Liver (tissue), 9 donors: ENCODE results near the gene CACNA1E. TPM values are rescaled to one million over a fixed set of nuclear protein-coding genes. Genes with fewer than 3 reads are reported as not detected.

Source experiments
- DNase-seq: peaks from one replicate; pipeline ENCODE4 v3.0.0-alpha.2; 2017; ENCODE audit warnings: low spot score
- H3K27ac ChIP-seq, 2 donors: one replicate each; pipeline ENCODE4 v1.7.0; 2013; ENCODE audit warnings: inconsistent platforms in 2 of 2, low read length in 2 of 2, control low read depth in 1 of 2, low read depth in 1 of 2, mild to moderate bottlenecking in 1 of 2
- H3K27me3 ChIP-seq, 4 donors: one replicate each; pipeline versions ENCODE4 v1.6.1 to v1.7.0; 2013; ENCODE audit warnings: low read length in 3 of 4, inconsistent platforms in 1 of 4, mild to moderate bottlenecking in 1 of 4, moderate library complexity in 1 of 4; ENCODE audit not compliant: control insufficient read depth in 4 of 4, insufficient read depth in 4 of 4
- H3K36me3 ChIP-seq, 4 donors: one replicate each; pipeline versions ENCODE4 v1.6.1 to v1.7.0; 2013; ENCODE audit warnings: low read length in 3 of 4, mild to moderate bottlenecking in 3 of 4, low read depth in 1 of 4, moderate library complexity in 1 of 4; ENCODE audit not compliant: control insufficient read depth in 4 of 4, insufficient read depth in 3 of 4
- H3K4me1 ChIP-seq, 4 donors: one replicate each; pipeline versions ENCODE4 v1.6.1 to v1.7.0; 2013; ENCODE audit warnings: low read length in 3 of 4, mild to moderate bottlenecking in 3 of 4, moderate library complexity in 1 of 4; ENCODE audit not compliant: control insufficient read depth in 4 of 4, insufficient read depth in 4 of 4
- H3K4me3 ChIP-seq, 3 donors: one replicate each; pipeline versions ENCODE4 v1.6.1 to v1.7.0; 2013; ENCODE audit warnings: low read length in 3 of 3, control low read depth in 1 of 3, low read depth in 1 of 3, mild to moderate bottlenecking in 1 of 3
- H3K9ac ChIP-seq, 2 donors: one replicate each; pipeline ENCODE4 v1.7.0; 2013; ENCODE audit warnings: low read length in 2 of 2, mild to moderate bottlenecking in 2 of 2, moderate library complexity in 2 of 2, control low read depth in 1 of 2, low read depth in 1 of 2
- H3K9me3 ChIP-seq, 4 donors: one replicate each; pipeline versions ENCODE4 v1.6.1 to v1.7.0; 2013; ENCODE audit warnings: low read length in 3 of 4; ENCODE audit not compliant: control insufficient read depth in 4 of 4
- EGR1 ChIP-seq, 2 donors: IDR thresholded peaks; 2 replicates each; pipeline ENCODE4 v1.6.1; 2016 to 2018; ENCODE audit warnings: antibody characterized with exemption in 2 of 2, low read depth in 2 of 2
- FOXA1 ChIP-seq: IDR thresholded peaks from 2 replicates; pipeline ENCODE4 v1.6.1; 2016; ENCODE audit warnings: antibody characterized with exemption
- FOXA2 ChIP-seq: IDR thresholded peaks from 2 replicates; pipeline ENCODE4 v1.6.1; 2016; ENCODE audit warnings: antibody characterized with exemption
- GABPA ChIP-seq, 2 donors: IDR thresholded peaks in 1 of 2; conservative IDR thresholded peaks in 1 of 2; 2 replicates each; pipeline ENCODE4 v1.6.1; 2016; ENCODE audit warnings: antibody characterized with exemption in 2 of 2, mild to moderate bottlenecking in 1 of 2, moderate library complexity in 1 of 2
- HNF4A ChIP-seq, 2 donors: conservative IDR thresholded peaks; 2 replicates each; pipeline ENCODE4 v1.6.1; 2016; ENCODE audit warnings: antibody characterized with exemption in 2 of 2, mild to moderate bottlenecking in 2 of 2
- HNF4G ChIP-seq: IDR thresholded peaks from 2 replicates; pipeline ENCODE4 v1.6.1; 2016; ENCODE audit warnings: antibody characterized with exemption
- JUND ChIP-seq, 2 donors: IDR thresholded peaks; 2 replicates each; pipeline ENCODE4 v1.6.1; 2016; ENCODE audit warnings: antibody characterized with exemption in 2 of 2
- NR2F2 ChIP-seq: IDR thresholded peaks from 2 replicates; pipeline ENCODE4 v1.6.1; 2016; ENCODE audit warnings: antibody characterized with exemption
- RAD21 ChIP-seq, 2 donors: IDR thresholded peaks; 2 replicates each; pipeline ENCODE4 v1.6.1; 2016; ENCODE audit warnings: antibody characterized with exemption in 2 of 2, mild to moderate bottlenecking in 2 of 2
- RXRA ChIP-seq, 2 donors: IDR thresholded peaks; 2 replicates each; pipeline ENCODE4 v1.6.1; 2017 to 2018; ENCODE audit warnings: antibody characterized with exemption in 2 of 2, mild to moderate bottlenecking in 1 of 2
- SP1 ChIP-seq: IDR thresholded peaks from 2 replicates; pipeline ENCODE4 v1.6.1; 2018; ENCODE audit warnings: antibody characterized with exemption, mild to moderate bottlenecking
- TAF1 ChIP-seq: conservative IDR thresholded peaks from 2 replicates; pipeline ENCODE4 v1.6.1; 2016; ENCODE audit warnings: antibody characterized with exemption, mild to moderate bottlenecking
- YY1 ChIP-seq: IDR thresholded peaks from 2 replicates; pipeline ENCODE4 v1.6.1; 2016; ENCODE audit warnings: antibody characterized with exemption, mild to moderate bottlenecking
- WGBS: extraction: QIAGEN DNeasy Blood & Tissue Kit; methylation state at CpG from one replicate; pipeline ENCODE4 v1.1.7; 2013; 5-methylcytosine and 5-hydroxymethylcytosine counted together
- polyA plus RNA-seq, 2 donors: library from polyadenylated mRNA; stranded (reverse) in 1 of 2; unstranded in 1 of 2; fragments of 200-250 nt in 1 of 2; fragments of >200 nt in 1 of 2; fragmentation: Nextera tagmentation in 1 of 2; extraction: Ambion mirVana in 1 of 2; gene quantifications; one replicate each; pipeline versions ENCODE4 v1.2.1 to v1.2.3, GENCODE V29; 2013 to 2015
- total RNA-seq, 2 donors: library from RNA; depleted of rRNA; stranded (reverse); fragments of >200 nt; gene quantifications; one replicate each; pipeline ENCODE4 v1.2.3, GENCODE V29; 2014
- TF ChIP-seq, protein P1 (sequence below): IDR thresholded peaks from 2 replicates; pipeline ENCODE4 v1.6.1; 2016; ENCODE audit warnings: antibody characterized with exemption
- TF ChIP-seq, protein P2 (sequence below): IDR thresholded peaks from 2 replicates; pipeline ENCODE4 v1.6.1; 2016; ENCODE audit warnings: antibody characterized with exemption
- TF ChIP-seq, protein P3 (sequence below): fragments of 150-350 bp; IDR thresholded peaks from 2 replicates; pipeline ENCODE4 v1.5.1; 2017; ENCODE audit warnings: improper control_type of control experiment, low read depth, low read length; ENCODE audit not compliant: missing input control
- TF ChIP-seq, protein P4 (sequence below): IDR thresholded peaks from 2 replicates; pipeline ENCODE4 v1.6.1; 2016; ENCODE audit warnings: antibody characterized with exemption, mild to moderate bottlenecking
- TF ChIP-seq, protein P5 (sequence below): IDR thresholded peaks from 2 replicates; pipeline ENCODE4 v1.6.1; 2016; ENCODE audit warnings: antibody characterized with exemption
- donor health status: healthy.
- donor health status: healthy.
- donor health status: healthy.
- donor health status: healthy.
- donor health status: healthy.

CACNA1E gene
- total and polyA plus RNA-seq, 4 donors = under 0.01 to 0.08 (median 0.01) TPM; not detected in 1

DNA sequence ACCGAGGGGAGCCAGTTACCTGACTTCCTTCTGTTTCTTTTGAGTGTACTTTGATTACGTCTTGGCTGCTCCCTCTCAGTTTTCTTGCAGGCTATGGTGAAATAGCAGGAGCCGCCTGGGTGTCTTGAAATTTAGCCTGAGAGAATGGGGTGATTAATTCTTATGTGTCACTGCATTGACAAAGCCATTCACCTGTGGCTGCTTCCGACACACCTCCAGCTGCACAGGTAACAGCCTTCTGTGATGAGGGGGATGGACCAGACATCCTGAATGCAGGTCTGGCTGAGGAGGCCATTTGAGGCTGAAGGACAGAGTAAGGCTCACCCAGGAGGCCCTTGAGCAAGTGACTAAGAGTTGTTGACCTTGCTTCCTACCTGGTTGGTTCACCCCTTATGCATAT, 16.5 kb downstream of the CACNA1E start:
- H3K4me1 ChIP-seq = no peaks in the 10 kb centered on the region
- 77% methylated on average over 4 of the region's 4 CpGs for WGBS
- no peak overlapping the region for H3K4me3 ChIP-seq
- no peak for TF ChIP-seq HNF4A (conservative IDR thresholded peaks at IDR 0.05)
- no peak for TF ChIP-seq HNF4G
- no peak for TF ChIP-seq TAF1
- TF ChIP-seq, protein P1, sequence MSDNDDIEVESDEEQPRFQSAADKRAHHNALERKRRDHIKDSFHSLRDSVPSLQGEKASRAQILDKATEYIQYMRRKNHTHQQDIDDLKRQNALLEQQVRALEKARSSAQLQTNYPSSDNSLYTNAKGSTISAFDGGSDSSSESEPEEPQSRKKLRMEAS = no peak
- TF ChIP-seq, protein P2, sequence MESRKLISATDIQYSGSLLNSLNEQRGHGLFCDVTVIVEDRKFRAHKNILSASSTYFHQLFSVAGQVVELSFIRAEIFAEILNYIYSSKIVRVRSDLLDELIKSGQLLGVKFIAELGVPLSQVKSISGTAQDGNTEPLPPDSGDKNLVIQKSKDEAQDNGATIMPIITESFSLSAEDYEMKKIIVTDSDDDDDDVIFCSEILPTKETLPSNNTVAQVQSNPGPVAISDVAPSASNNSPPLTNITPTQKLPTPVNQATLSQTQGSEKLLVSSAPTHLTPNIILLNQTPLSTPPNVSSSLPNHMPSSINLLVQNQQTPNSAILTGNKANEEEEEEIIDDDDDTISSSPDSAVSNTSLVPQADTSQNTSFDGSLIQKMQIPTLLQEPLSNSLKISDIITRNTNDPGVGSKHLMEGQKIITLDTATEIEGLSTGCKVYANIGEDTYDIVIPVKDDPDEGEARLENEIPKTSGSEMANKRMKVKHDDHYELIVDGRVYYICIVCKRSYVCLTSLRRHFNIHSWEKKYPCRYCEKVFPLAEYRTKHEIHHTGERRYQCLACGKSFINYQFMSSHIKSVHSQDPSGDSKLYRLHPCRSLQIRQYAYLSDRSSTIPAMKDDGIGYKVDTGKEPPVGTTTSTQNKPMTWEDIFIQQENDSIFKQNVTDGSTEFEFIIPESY = no peak
- no peak for TF ChIP-seq YY1
- no peak for TF ChIP-seq SP1
- TF ChIP-seq RXRA (IDR thresholded peaks at IDR 0.05) = no peak
- TF ChIP-seq, protein P3, sequence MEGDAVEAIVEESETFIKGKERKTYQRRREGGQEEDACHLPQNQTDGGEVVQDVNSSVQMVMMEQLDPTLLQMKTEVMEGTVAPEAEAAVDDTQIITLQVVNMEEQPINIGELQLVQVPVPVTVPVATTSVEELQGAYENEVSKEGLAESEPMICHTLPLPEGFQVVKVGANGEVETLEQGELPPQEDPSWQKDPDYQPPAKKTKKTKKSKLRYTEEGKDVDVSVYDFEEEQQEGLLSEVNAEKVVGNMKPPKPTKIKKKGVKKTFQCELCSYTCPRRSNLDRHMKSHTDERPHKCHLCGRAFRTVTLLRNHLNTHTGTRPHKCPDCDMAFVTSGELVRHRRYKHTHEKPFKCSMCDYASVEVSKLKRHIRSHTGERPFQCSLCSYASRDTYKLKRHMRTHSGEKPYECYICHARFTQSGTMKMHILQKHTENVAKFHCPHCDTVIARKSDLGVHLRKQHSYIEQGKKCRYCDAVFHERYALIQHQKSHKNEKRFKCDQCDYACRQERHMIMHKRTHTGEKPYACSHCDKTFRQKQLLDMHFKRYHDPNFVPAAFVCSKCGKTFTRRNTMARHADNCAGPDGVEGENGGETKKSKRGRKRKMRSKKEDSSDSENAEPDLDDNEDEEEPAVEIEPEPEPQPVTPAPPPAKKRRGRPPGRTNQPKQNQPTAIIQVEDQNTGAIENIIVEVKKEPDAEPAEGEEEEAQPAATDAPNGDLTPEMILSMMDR = no peak
- TF ChIP-seq JUND (IDR thresholded peaks at IDR 0.05) = no peak
- TF ChIP-seq, protein P4, sequence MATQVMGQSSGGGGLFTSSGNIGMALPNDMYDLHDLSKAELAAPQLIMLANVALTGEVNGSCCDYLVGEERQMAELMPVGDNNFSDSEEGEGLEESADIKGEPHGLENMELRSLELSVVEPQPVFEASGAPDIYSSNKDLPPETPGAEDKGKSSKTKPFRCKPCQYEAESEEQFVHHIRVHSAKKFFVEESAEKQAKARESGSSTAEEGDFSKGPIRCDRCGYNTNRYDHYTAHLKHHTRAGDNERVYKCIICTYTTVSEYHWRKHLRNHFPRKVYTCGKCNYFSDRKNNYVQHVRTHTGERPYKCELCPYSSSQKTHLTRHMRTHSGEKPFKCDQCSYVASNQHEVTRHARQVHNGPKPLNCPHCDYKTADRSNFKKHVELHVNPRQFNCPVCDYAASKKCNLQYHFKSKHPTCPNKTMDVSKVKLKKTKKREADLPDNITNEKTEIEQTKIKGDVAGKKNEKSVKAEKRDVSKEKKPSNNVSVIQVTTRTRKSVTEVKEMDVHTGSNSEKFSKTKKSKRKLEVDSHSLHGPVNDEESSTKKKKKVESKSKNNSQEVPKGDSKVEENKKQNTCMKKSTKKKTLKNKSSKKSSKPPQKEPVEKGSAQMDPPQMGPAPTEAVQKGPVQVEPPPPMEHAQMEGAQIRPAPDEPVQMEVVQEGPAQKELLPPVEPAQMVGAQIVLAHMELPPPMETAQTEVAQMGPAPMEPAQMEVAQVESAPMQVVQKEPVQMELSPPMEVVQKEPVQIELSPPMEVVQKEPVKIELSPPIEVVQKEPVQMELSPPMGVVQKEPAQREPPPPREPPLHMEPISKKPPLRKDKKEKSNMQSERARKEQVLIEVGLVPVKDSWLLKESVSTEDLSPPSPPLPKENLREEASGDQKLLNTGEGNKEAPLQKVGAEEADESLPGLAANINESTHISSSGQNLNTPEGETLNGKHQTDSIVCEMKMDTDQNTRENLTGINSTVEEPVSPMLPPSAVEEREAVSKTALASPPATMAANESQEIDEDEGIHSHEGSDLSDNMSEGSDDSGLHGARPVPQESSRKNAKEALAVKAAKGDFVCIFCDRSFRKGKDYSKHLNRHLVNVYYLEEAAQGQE = no peak
- TF ChIP-seq GABPA (IDR thresholded peaks at IDR 0.05 in 1 of 2, conservative IDR thresholded peaks at IDR 0.05 in 1 of 2) = no peak
- no peak for TF ChIP-seq EGR1 (IDR thresholded peaks at IDR 0.05; ENCODE audit: low read depth in 2 of 2)
- TF ChIP-seq FOXA2 = no peak
- TF ChIP-seq RAD21 (IDR thresholded peaks at IDR 0.05) = no peak
- no peak for TF ChIP-seq FOXA1
- TF ChIP-seq, protein P5, sequence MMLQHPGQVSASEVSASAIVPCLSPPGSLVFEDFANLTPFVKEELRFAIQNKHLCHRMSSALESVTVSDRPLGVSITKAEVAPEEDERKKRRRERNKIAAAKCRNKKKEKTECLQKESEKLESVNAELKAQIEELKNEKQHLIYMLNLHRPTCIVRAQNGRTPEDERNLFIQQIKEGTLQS = no peak
- no peak for TF ChIP-seq NR2F2
- no peaks in the 10 kb centered on the region for H3K9me3 ChIP-seq
- peaks cover 0 to 3% (median 1%) of the 10 kb centered on the region in 4 donors for H3K27me3 ChIP-seq
- no peak overlapping the region for H3K27ac ChIP-seq
- H3K36me3 ChIP-seq = no peaks in the 10 kb centered on the region
- no peak for DNase-seq
- H3K9ac ChIP-seq = no peak overlapping the region
